Ectodermal cell (in vitro differentiated cells): ENCODE data around the gene UTY.
"Not testable (repeated sequence)": the region's sequence is repeated elsewhere in the genome, so short reads cannot be mapped to it uniquely, and the experiment has no call there.

Experiments
- H3K27ac ChIP-seq: 2 replicates; pipeline ENCODE4 v1.7.0; 2013; ENCODE audit warnings: mild to moderate bottlenecking, low read depth, low read length; ENCODE audit not compliant: insufficient read depth, poor library complexity, severe bottlenecking
- H3K27me3 ChIP-seq: 2 replicates; pipeline ENCODE4 v1.7.0; 2013; ENCODE audit warnings: mild to moderate bottlenecking, low read length; ENCODE audit not compliant: insufficient read depth, control insufficient read depth, poor library complexity, severe bottlenecking
- H3K36me3 ChIP-seq: one replicate; pipeline ENCODE4 v1.7.0; 2013; ENCODE audit warnings: low read length; ENCODE audit not compliant: control insufficient read depth, insufficient read depth
- H3K4me1 ChIP-seq: one replicate; pipeline ENCODE4 v1.7.0; 2013; ENCODE audit warnings: low read length; ENCODE audit not compliant: control insufficient read depth, insufficient read depth
- H3K4me3 ChIP-seq: 2 replicates; pipeline ENCODE4 v1.7.0; 2013; ENCODE audit warnings: low read depth, low read length, control low read depth; ENCODE audit not compliant: insufficient read depth
- H3K9me3 ChIP-seq: 2 replicates; pipeline ENCODE4 v1.7.0; 2013; ENCODE audit warnings: mild to moderate bottlenecking, low read length, moderate library complexity; ENCODE audit not compliant: control insufficient read depth
- WGBS, 2 experiments: methylation state at CpG; one replicate each; pipeline ENCODE4 v1.1.7; 2013; ENCODE audit warnings: missing lambda C conversion rate in 2 of 2; 5-methylcytosine and 5-hydroxymethylcytosine counted together

The UTY gene

GRCh38 chrY:13330651-13331050 lies 149.2 kb downstream of the UTY start:
- WGBS, 2 experiments, result 84 to 100% methylated on average over 2 of the region's 2 CpGs
- H3K27me3 ChIP-seq, result no peaks in the 10 kb centered on the region
- no peaks in the 10 kb centered on the region for H3K4me1 ChIP-seq
- no peak overlapping the region for H3K4me3 ChIP-seq
- H3K9me3 ChIP-seq, result no peaks in the 10 kb centered on the region
- H3K36me3 ChIP-seq, result no peaks in the 10 kb centered on the region
- no peak overlapping the region for H3K27ac ChIP-seq

DNA sequence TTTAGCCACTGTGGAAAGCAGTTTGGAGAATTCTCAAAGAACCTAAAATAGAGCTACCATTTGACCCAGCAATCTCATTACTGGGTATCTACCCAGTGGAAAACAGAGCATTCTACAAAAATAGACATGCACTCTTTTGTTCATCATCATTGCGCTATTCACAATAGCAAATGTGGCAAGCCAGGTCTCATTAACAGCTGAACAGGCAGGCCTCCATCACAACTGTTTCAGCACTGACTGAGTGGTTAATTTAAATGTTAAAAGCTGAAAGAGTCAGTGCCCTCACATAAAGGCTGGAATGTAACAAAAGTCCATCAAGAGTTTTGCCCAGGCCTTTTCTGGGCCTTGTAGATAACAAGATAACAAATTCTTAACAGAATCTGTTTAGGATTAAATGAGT lies 166.9 kb downstream of the UTY start:
- 47 to 67% methylated on average over 1 of the region's 1 CpG for WGBS, 2 experiments

DNA sequence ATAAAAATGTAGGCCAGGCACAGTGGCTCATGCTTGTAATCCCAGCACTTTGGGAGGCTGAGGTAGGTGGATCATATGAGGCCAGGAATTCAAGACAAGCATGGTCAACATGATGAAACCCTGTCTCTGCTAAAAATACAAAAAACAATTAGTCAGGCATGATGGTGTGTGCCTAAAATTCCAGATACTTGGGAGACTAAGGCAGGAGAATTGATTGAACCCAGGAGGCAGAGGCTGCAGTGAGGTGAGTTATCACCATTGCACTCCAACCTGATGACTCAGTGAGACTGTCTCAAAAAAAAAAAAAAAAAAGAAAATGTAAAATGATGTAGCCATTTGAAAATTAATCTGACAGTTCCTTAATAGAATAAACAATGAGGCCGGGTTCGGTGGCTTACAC lies 171.9 kb downstream of the UTY start:
- WGBS, 2 experiments, result 80 to 86% methylated on average over 2 of the region's 2 CpGs
- Histone ChIP-seq H3K27ac (no peak overlapping the region), H3K36me3 (no peaks in the 10 kb centered on the region), H3K27me3 (no peaks in the 10 kb centered on the region), H3K4me3 (no peak overlapping the region), H3K4me1 (no peaks in the 10 kb centered on the region), H3K9me3 (no peaks in the 10 kb centered on the region)

More for the DNA sequence above, 166.9 kb downstream of the UTY start:
- Histone ChIP-seq H3K27ac (no peak overlapping the region), H3K9me3 (no peaks in the 10 kb centered on the region), H3K36me3 (no peaks in the 10 kb centered on the region), H3K4me1 (no peaks in the 10 kb centered on the region), H3K4me3 (no peak overlapping the region), H3K27me3 (no peaks in the 10 kb centered on the region)

DNA sequence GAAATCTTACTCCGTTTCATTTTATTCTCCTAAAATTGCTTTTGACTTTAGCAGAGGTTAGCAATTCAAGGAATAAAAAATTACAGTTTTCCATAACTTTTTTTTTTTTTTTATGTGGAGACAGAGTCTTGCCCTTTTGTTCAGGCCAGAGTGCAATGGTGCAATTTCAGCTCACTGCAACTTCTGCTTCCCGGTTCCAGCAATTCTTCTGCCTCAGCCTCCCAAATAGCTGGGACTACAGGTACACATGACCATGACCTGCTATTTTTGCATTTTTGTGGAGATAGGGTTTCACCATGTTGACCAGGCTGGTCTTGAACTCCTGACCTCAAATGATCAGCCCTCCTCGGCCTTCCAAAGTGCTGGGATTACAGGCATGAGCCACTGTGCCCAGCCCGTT lies 179.0 kb downstream of the UTY start:
- no peaks in the 10 kb centered on the region for H3K9me3 ChIP-seq
- WGBS, 2 experiments, result 85 to 95% methylated on average over 2 to 3 of the region's 4 CpGs

DNA sequence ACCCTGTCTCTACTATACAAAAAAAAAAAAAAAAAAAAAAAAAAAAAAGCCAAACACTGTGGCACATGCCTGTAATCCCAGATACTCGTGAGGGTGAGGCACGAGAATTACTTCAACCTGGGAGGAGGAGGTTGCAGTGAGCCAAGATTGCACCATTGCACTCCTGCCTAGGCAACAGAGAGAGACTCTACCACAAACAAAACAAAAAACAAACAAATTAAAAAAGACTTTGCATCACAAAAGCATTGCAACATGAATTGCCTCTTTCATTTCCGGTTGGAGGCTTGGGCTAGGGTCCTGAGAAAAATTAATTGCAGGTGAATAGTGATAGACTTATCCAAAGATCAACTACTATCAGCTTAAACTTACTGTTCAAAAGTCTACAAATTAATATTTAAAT lies 180.4 kb downstream of the UTY start:
- H3K9me3 ChIP-seq, result no peaks in the 10 kb centered on the region
- WGBS, 2 experiments, result 77 to 98% methylated on average over 2 to 3 of the region's 3 CpGs
- no peak overlapping the region for H3K27ac ChIP-seq
- no peaks in the 10 kb centered on the region for H3K4me1 ChIP-seq
- no peaks in the 10 kb centered on the region for H3K36me3 ChIP-seq
- H3K27me3 ChIP-seq, result no peaks in the 10 kb centered on the region
- no peak overlapping the region for H3K4me3 ChIP-seq

More for the DNA sequence above, 179.0 kb downstream of the UTY start:
- Histone ChIP-seq H3K4me3 (no peak overlapping the region), H3K4me1 (no peaks in the 10 kb centered on the region), H3K27me3 (no peaks in the 10 kb centered on the region), H3K36me3 (no peaks in the 10 kb centered on the region), H3K27ac (no peak overlapping the region)

DNA sequence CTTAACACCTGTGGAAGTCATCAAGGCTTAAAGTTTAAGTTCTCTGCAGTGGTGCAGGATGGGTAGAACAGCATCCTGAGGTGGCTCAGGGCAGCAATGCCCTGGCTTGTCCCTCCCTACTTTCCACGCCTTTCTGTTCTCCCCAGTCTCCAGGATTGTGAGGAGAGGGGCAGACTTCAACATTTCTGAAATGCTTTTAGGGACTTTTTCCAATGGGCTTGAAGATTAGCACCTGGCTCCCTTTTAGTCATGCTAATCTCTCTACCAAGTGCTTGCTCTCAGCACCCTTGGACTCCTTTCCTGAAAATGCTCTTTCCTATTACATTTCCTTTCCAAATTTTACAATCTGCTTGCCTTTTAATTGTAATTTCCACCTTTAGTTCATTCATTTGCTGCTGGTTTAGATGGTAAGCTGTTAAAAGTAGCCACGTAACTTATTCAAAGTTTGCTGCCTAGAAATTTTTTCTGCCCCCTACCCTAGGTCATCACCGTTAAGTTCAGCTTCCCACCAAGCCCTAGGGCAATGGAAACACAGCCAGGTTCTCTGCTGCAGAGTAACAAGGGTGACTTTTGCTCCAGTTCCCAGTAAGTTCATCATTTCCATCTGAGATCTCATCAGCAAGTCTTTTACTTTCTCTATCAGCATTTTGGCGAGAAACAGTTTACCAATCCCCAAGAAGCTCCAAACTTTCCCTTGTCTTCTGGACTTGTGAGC lies 183.5 kb downstream of the UTY start:
- 77 to 85% methylated on average over 4 of the region's 4 CpGs for WGBS, 2 experiments
- Histone ChIP-seq H3K9me3 (no peaks in the 10 kb centered on the region), H3K27ac (no peak overlapping the region), H3K4me1 (no peaks in the 10 kb centered on the region), H3K4me3 (no peak overlapping the region), H3K36me3 (no peaks in the 10 kb centered on the region), H3K27me3 (no peaks in the 10 kb centered on the region)

GRCh38 chrY:13295026-13295425 lies 184.8 kb downstream of the UTY start:
- H3K36me3 ChIP-seq, result peaks cover 4% of the 10 kb centered on the region
- WGBS, 2 experiments, result 95 to 100% methylated on average over 1 to 2 of the region's 2 CpGs
- no peaks in the 10 kb centered on the region for H3K4me1 ChIP-seq
- H3K9me3 ChIP-seq, result no peaks in the 10 kb centered on the region
- H3K27me3 ChIP-seq, result no peaks in the 10 kb centered on the region
- no peak overlapping the region for H3K27ac ChIP-seq
- no peak overlapping the region for H3K4me3 ChIP-seq

GRCh38 chrY:13291199-13291598 lies 188.6 kb downstream of the UTY start:
- 88 to 100% methylated on average over 1 of the region's 1 CpG for WGBS, 2 experiments
- Histone ChIP-seq H3K4me3 (no peak overlapping the region), H3K36me3 (peaks cover 4% of the 10 kb centered on the region), H3K27ac (no peak overlapping the region), H3K9me3 (no peaks in the 10 kb centered on the region), H3K27me3 (no peaks in the 10 kb centered on the region), H3K4me1 (no peaks in the 10 kb centered on the region)

- H3K27me3 ChIP-seq, H3K27ac ChIP-seq, H3K36me3 ChIP-seq, H3K4me1 ChIP-seq, H3K4me3 ChIP-seq, H3K9me3 ChIP-seq: not testable (repeated sequence)
- WGBS, 2 experiments, result 56 to 59% methylated on average over 13 to 15 of the region's 15 CpGs
Observed at GRCh38 chrY:13282151-13283054, 197.4 kb downstream of the UTY start.

- Histone ChIP-seq H3K9me3 (no peaks in the 10 kb centered on the region), H3K36me3 (no peaks in the 10 kb centered on the region), H3K4me3 (no peak overlapping the region), H3K27me3 (no peaks in the 10 kb centered on the region), H3K27ac (no peak overlapping the region), H3K4me1 (no peaks in the 10 kb centered on the region)
- 86 to 95% methylated on average over 2 of the region's 2 CpGs for WGBS, 2 experiments
Observed at GRCh38 chrY:13279561-13279960, 200.3 kb downstream of the UTY start.
